LoVo (cell line): Measurements from ENCODE around the gene JAZF1.
"Not testable (repeated sequence)": the region's sequence is repeated elsewhere in the genome, so short reads cannot be mapped to it uniquely, and the experiment has no call there.

Experiments
- DNase-seq: peaks from one replicate; pipeline ENCODE4 v3.0.0-alpha.2; 2016; ENCODE audit warnings: low spot score

The JAZF1 gene

GRCh38 chr7:28041508-28042314 is 138.9 kb downstream of the JAZF1 start:
- peak; percentile 57 for DNase-seq

- DNase-seq: no peak
Measured at GRCh38 chr7:28038175-28038797, 142.3 kb downstream of the JAZF1 start.

- peak; percentile 96 for DNase-seq
Measured at GRCh38 chr7:28037220-28038010, 143.2 kb downstream of the JAZF1 start.

GRCh38 chr7:28036696-28037095 is 143.9 kb downstream of the JAZF1 start:
- DNase-seq: no peak

GRCh38 chr7:28033386-28033785 is 147.2 kb downstream of the JAZF1 start:
- no peak for DNase-seq

GRCh38 chr7:28032738-28033380 is 147.7 kb downstream of the JAZF1 start:
- DNase-seq: no peak

- no peak for DNase-seq
Measured at GRCh38 chr7:28029051-28029450, 151.5 kb downstream of the JAZF1 start.

- no peak for DNase-seq
Measured at GRCh38 chr7:28028471-28028870, 152.1 kb downstream of the JAZF1 start.

GRCh38 chr7:28026237-28026636 is 154.4 kb downstream of the JAZF1 start:
- no peak for DNase-seq

- DNase-seq: no peak
Measured at GRCh38 chr7:28024786-28025334, 155.7 kb downstream of the JAZF1 start.

- peak; percentile 90 for DNase-seq
Measured at GRCh38 chr7:28020302-28020940, 160.2 kb downstream of the JAZF1 start.

- DNase-seq: no peak
Measured at GRCh38 chr7:28018856-28019465, 161.6 kb downstream of the JAZF1 start.

GRCh38 chr7:28018446-28018845 is 162.1 kb downstream of the JAZF1 start:
- DNase-seq: no peak

GRCh38 chr7:28018020-28018419 is 162.6 kb downstream of the JAZF1 start:
- no peak for DNase-seq

GRCh38 chr7:28017372-28017771 is 163.2 kb downstream of the JAZF1 start:
- DNase-seq: no peak

GRCh38 chr7:28016297-28016696 is 164.3 kb downstream of the JAZF1 start:
- DNase-seq: no peak

- no peak for DNase-seq
Measured at GRCh38 chr7:28015169-28015568, 165.4 kb downstream of the JAZF1 start.

GRCh38 chr7:28014340-28014739 is 166.3 kb downstream of the JAZF1 start:
- DNase-seq: not testable (repeated sequence)

- DNase-seq: no peak
Measured at GRCh38 chr7:28013441-28013840, 167.2 kb downstream of the JAZF1 start.

GRCh38 chr7:28013019-28013418 is 167.6 kb downstream of the JAZF1 start:
- DNase-seq: no peak

GRCh38 chr7:28008911-28009310 is 171.7 kb downstream of the JAZF1 start:
- DNase-seq: no peak
